ENCODE measurements around the gene P2RY12.

GRCh38 chr3:151430821-151431484 is 46.4 kb upstream of the P2RY12 start:
- TF ChIP-seq POLR2AphosphoS5 (IDR thresholded peaks at IDR 0.05) (no peak), CTCF (IDR thresholded peaks at IDR 0.05) (no peak)
